Lung (tissue), 12 donors: ENCODE measurements around the gene HNRNPLL. TPM values are rescaled to one million over a fixed set of nuclear protein-coding genes. Genes with fewer than 3 reads are reported as not detected.

Source experiments
- ATAC-seq: fragments of 200-7000 bp; cut with Tn5 transposase; one replicate; pipeline ENCODE4 v1.9.1; 2020; ENCODE audit warnings: moderate number of reproducible peaks; ENCODE audit not compliant: insufficient read depth, low FRiP score
- DNase-seq, 3 donors: peaks; one replicate each; pipeline ENCODE4 v3.0.0-alpha.2; 2013 to 2017
- H3K27ac ChIP-seq, 2 donors: one replicate each; pipeline ENCODE4 v1.5.1; 2013; ENCODE audit warnings: mild to moderate bottlenecking in 2 of 2, moderate library complexity in 2 of 2, control low read depth in 1 of 2, inconsistent platforms in 1 of 2, low read depth in 1 of 2, low read length in 1 of 2
- H3K27me3 ChIP-seq, 3 donors: one replicate each; pipeline ENCODE4 v1.5.1; 2013; ENCODE audit warnings: low read length in 2 of 3; ENCODE audit not compliant: control insufficient read depth in 3 of 3, insufficient read depth in 3 of 3
- H3K36me3 ChIP-seq, 4 donors: one replicate each; pipeline ENCODE4 v1.5.1; 2013; ENCODE audit warnings: low read length in 4 of 4, mild to moderate bottlenecking in 1 of 4, moderate library complexity in 1 of 4; ENCODE audit not compliant: control insufficient read depth in 4 of 4, insufficient read depth in 4 of 4
- H3K4me1 ChIP-seq, 5 donors: one replicate each; pipeline ENCODE4 v1.5.1; 2013; ENCODE audit warnings: low read length in 5 of 5, mild to moderate bottlenecking in 2 of 5, moderate library complexity in 1 of 5; ENCODE audit not compliant: control insufficient read depth in 5 of 5, insufficient read depth in 5 of 5
- H3K4me3 ChIP-seq: one replicate; pipeline ENCODE4 v1.5.1; 2013; ENCODE audit warnings: mild to moderate bottlenecking, control low read depth, moderate library complexity
- H3K9ac ChIP-seq, 2 donors: one replicate each; pipeline ENCODE4 v1.5.1; 2013; ENCODE audit warnings: low read length in 2 of 2, control low read depth in 1 of 2; ENCODE audit not compliant: insufficient read depth in 1 of 2
- H3K9me3 ChIP-seq, 4 donors: one replicate each; pipeline ENCODE4 v1.5.1; 2013; ENCODE audit warnings: low read length in 3 of 4, mild to moderate bottlenecking in 1 of 4, moderate library complexity in 1 of 4; ENCODE audit not compliant: control insufficient read depth in 4 of 4, insufficient read depth in 3 of 4
- WGBS, 2 donors: extraction: QIAGEN DNeasy Blood & Tissue Kit; methylation state at CpG; one replicate each; pipeline ENCODE4 v1.1.7; 2013; 5-methylcytosine and 5-hydroxymethylcytosine counted together
- polyA plus RNA-seq, 2 donors: library from polyadenylated mRNA; stranded (reverse); fragments of 200-250 nt; gene quantifications; one replicate each; pipeline ENCODE4 v1.2.1, GENCODE V29; 2013
- total RNA-seq, 2 donors: library from RNA; depleted of rRNA in 1 of 2; stranded (reverse); fragments of >200 nt in 1 of 2; gene quantifications; one replicate each; pipeline ENCODE4 v1.2.1, GENCODE V29; 2014 to 2021
- TF ChIP-seq, protein P1 (sequence below): IDR thresholded peaks from 2 replicates; pipeline ENCODE4 v1.5.1; 2012; ENCODE audit warnings: mild to moderate bottlenecking; ENCODE audit errors: control extremely low read depth, extremely low read depth
- donor health status: control.
- donor health status: control.
- donor health status: Bipolar disorder and iron deficiency.
- donor health status: healthy.
- donor health status: DM: yes; HTN: yes; CAD: no.

The HNRNPLL gene
- total and polyA plus RNA-seq, 4 donors, result 12.4 to 88.8 (median 30.7) TPM

DNA sequence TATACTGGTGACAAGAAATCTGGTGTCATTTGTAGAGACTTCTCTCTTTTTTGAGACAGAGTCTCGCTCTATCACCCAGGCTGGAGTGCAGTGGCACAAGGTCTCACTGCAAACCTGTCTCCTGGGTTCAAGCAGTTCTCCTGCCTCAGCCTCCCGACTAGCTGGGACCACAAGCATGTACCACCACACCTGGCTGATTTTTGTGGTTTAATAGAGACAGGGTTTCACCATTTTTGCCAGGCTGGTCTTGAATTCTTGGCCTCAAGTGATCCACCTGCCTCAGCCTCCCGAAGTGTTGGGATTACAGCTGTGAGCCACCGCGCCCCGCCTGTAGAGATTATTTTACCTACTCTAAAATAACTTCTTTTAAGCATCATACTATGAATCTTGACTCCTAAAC, 6.5 kb downstream of the HNRNPLL start:
- H3K4me3 ChIP-seq, result no peak overlapping the region
- WGBS, 2 donors, result 91 to 93% methylated on average over 6 of the region's 6 CpGs
- ATAC-seq (no peak), DNase-seq (no peak)
- H3K27ac ChIP-seq, result no peak overlapping the region
- H3K4me1 ChIP-seq, result peaks cover 5 to 38% (median 14%) of the 10 kb centered on the region in 5 donors
- H3K36me3 ChIP-seq, result peaks cover 0 to 4% (median 1%) of the 10 kb centered on the region in 4 donors
- TF ChIP-seq, protein P1, sequence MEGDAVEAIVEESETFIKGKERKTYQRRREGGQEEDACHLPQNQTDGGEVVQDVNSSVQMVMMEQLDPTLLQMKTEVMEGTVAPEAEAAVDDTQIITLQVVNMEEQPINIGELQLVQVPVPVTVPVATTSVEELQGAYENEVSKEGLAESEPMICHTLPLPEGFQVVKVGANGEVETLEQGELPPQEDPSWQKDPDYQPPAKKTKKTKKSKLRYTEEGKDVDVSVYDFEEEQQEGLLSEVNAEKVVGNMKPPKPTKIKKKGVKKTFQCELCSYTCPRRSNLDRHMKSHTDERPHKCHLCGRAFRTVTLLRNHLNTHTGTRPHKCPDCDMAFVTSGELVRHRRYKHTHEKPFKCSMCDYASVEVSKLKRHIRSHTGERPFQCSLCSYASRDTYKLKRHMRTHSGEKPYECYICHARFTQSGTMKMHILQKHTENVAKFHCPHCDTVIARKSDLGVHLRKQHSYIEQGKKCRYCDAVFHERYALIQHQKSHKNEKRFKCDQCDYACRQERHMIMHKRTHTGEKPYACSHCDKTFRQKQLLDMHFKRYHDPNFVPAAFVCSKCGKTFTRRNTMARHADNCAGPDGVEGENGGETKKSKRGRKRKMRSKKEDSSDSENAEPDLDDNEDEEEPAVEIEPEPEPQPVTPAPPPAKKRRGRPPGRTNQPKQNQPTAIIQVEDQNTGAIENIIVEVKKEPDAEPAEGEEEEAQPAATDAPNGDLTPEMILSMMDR, result no peak
- H3K27me3 ChIP-seq, result no peaks in the 10 kb centered on the region
- H3K9me3 ChIP-seq, result no peaks in the 10 kb centered on the region
- H3K9ac ChIP-seq, result no peak overlapping the region

- TF ChIP-seq, protein P1, result no peak
- Histone ChIP-seq H3K9me3 (no peaks in the 10 kb centered on the region), H3K9ac (no peak overlapping the region), H3K27ac (no peak overlapping the region), H3K4me1 (peaks cover 1 to 26% (median 6%) of the 10 kb centered on the region in 5 donors), H3K27me3 (no peaks in the 10 kb centered on the region), H3K4me3 (no peak overlapping the region), H3K36me3 (peaks cover 0 to 4% (median 1%) of the 10 kb centered on the region in 4 donors)
- no peak for ATAC-seq
- WGBS, 2 donors, result 52 to 53% methylated on average over 2 of the region's 2 CpGs
- no peak for DNase-seq
Measured at GRCh38 chr2:38592951-38593350, 9.8 kb downstream of the HNRNPLL start.

DNA sequence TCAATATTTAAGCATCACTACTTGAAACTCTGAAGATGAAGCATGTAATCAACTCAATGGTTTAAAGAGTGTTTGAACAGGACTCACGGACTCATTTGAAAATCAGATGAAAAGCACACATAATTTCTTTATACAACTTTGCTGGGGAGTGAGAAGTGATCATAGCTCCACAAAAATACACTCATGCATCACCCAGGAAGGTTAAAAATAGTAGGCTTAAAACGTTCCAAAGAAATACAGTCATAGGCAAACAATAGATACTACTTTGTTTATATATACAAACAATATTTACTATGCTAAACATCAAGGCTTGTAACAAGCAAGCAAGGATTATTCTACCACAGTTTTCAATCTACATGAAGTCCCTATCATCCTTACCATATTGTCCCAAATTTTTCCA, 11.6 kb downstream of the HNRNPLL start:
- 37 to 65% methylated on average over 2 of the region's 2 CpGs for WGBS, 2 donors
- ATAC-seq (no peak), DNase-seq (no peak)
- Histone ChIP-seq H3K4me1 (peaks cover 0 to 25% (median 6%) of the 10 kb centered on the region in 5 donors), H3K4me3 (no peak overlapping the region), H3K27ac (peak overlapping the region in 1 of 2 donors; percentile 35), H3K27me3 (no peaks in the 10 kb centered on the region), H3K9me3 (no peaks in the 10 kb centered on the region), H3K9ac (no peak overlapping the region), H3K36me3 (peaks cover 0 to 4% (median 1%) of the 10 kb centered on the region in 4 donors)
- TF ChIP-seq, protein P1, result no peak

DNA sequence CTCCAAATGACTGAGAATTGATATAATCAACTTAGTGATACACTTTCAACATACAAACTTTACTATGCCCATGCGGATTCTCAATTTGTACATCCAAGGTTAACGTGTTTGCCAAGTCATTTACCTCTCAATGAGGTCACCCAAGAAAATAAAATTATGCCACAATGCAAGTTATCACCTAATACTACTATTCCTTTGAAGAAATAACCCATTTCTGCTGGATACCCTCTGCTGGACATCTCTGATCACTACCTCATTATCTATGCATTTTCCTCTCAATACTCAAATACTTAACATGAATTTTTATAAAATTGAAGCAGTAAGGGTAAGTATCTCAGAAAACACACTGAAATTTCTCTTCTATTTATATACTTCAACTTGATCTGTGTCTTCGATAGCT, 12.7 kb downstream of the HNRNPLL start:
- no peak for DNase-seq
- H3K9ac ChIP-seq, result no peak overlapping the region
- peaks cover 0 to 6% (median 3%) of the 10 kb centered on the region in 4 donors for H3K36me3 ChIP-seq
- TF ChIP-seq, protein P1, result no peak
- no peak overlapping the region for H3K4me3 ChIP-seq
- no peaks in the 10 kb centered on the region for H3K9me3 ChIP-seq
- ATAC-seq, result no peak
- WGBS, 2 donors, result 92 to 95% methylated on average over 3 of the region's 3 CpGs
- peaks cover 0 to 25% (median 9%) of the 10 kb centered on the region in 5 donors for H3K4me1 ChIP-seq
- H3K27me3 ChIP-seq, result no peaks in the 10 kb centered on the region
- no peak overlapping the region for H3K27ac ChIP-seq
